HG02642 (cell line): ENCODE results near the gene KRTAP1-3.
"Not testable (repeated sequence)": the region's sequence is repeated elsewhere in the genome, so short reads cannot be mapped to it uniquely, and the experiment has no call there.

Experiments
- ATAC-seq: cut with Tn5 transposase; IDR thresholded peaks from one replicate; pipeline ENCODE4 v1.9.1; 2021; ENCODE audit warnings: mild to moderate bottlenecking; ENCODE audit not compliant: unreplicated experiment, poor library complexity

KRTAP1-3 gene

DNA sequence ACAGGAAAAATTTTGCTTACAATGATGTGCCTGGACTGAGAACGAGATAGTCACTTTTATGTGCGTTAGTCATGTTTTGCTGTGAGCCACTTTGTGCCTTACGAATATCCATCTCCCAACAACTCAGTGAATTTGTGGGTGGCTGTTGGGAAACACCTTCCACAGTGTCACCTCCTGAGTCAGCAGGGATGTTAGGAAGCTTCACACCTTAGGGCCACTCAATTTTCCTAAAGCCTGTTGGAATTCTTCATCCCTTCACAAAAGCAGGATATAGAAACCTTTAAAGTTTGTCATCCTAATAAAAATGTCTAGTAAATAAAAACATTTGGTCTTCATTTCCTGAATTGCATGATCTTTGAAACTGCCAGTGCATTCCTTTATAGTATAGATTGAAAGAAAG, 21.5 kb downstream of the KRTAP1-3 start:
- ATAC-seq, result no peak

DNA sequence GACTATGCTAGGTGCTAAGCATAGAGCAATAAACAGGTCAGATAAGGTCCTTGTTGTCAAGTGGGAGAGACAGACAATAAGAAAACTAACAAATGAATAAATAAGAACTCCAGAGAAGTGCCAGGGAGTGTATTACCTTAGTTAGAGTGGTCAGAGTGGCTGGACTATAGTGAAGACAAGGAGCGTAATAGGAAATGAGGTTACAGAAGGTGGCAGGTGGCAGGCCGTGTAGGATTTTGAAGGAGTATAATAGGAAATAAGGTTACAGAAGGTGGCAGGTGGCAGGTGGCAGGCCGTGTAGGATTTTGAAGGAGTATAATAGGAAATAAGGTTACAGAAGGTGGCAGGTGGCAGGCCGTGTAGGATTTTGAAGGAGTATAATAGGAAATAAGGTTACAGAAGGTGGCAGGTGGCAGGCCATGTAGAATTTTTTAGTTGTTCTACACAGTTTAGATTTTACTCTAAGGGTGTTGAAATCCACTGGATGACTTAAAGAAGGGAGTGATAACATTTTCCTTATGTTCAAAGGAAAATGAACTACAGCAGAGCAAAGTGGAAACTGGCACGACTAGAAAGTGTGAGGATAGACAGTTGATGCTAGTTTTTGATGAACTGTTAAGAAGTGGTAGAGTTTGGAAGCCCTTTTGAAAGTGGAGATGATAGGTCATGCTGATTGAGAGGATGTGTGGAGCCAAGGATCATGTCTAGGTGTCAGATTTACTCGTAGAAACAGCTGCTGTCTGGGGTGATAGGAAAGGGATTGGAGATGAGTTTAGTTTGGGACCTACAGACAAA, 22.2 kb downstream of the KRTAP1-3 start:
- ATAC-seq, result no peak

- no peak for ATAC-seq
Measured at GRCh38 chr17:41010441-41010840, 24.2 kb downstream of the KRTAP1-3 start.

- no peak for ATAC-seq
Measured at GRCh38 chr17:41009936-41010335, 24.7 kb downstream of the KRTAP1-3 start.

DNA sequence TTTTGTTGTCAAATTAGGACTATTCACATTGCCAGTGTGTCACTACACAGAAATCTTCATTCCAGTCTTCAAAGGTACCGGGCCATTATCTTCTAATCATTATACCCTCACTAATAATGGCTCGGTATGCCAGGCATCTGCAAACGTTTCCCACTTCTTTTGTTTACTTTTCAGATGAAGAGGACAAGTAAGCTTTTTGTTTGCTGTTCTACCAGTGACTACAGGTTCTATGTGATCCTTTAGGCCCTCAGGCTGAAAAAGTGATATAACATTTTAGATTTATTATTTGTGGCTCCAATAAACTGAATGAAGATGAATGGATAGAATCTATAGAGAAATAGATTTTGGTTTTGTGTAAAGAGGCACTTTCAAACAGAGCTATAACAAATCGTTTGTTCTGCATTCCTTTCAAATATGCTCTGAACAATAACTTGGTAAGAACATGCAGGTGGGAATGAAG, 25.3 kb downstream of the KRTAP1-3 start:
- ATAC-seq, result no peak

DNA sequence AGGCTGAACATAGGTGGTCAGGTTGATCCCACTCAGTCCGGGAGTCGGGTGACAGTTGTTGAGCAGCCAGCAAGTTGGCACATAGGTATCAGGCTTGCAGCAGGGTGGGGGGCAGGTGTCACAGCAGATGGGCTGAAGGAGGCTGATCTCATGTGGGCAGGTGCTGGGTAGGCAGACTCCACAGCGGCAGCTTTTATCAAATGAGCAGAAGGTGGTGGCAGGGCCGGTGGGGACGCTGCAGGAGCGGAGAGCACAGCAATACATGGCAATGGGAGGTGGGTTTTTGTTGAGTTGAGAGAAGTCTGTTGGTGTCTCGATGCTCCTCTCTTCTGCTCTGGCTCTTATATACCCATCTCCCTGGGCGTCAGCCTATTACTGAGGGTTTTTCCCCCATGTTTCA, 25.9 kb downstream of the KRTAP1-3 start, which contains the start of gene KRTAP3-1:
Gene KRTAP3-1 (minus strand): TSS at position 318 of the 400 bp plus-strand sequence. CDS start 54 bp downstream, at position 264.
- ATAC-seq, result no peak

DNA sequence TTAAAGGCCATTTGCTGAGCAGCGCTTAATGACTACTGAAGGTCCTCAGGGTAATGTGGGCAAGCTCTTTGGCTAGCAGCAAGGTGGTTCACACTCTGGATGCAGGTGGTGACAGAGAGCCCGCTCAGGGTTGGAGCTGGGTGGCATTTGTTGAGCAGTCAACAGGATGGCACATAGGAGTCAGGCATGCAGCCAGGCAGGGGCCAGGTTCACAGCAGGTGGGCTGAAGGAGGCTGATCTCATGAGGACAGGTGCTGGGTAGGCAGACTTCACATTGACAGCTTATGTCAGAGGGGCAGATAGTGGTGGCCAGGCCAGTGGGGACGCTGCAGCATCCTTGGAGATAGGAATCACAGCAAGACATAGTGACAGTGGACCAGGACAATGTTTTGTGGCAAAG, 30.3 kb downstream of the KRTAP1-3 start:
- no peak for ATAC-seq

DNA sequence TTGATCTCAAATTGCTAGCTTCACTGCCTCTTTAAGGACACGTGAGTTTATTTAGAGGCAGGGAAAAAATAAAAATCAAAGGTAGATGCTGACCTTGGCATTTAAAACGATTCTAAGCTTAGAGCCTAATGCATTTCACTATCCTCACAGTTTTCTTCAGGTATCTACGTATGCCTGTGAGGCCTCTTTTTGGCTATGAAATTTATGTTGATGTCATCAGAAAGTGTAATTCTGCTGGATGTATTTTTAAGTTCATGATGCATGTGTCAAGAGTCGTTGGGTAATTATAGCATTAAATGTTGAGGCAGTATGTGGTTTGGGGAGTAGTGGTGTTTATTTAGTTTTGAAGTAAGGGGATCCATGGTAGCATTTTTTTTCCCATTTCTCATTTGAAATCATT, 30.7 kb downstream of the KRTAP1-3 start:
- ATAC-seq, result no peak

DNA sequence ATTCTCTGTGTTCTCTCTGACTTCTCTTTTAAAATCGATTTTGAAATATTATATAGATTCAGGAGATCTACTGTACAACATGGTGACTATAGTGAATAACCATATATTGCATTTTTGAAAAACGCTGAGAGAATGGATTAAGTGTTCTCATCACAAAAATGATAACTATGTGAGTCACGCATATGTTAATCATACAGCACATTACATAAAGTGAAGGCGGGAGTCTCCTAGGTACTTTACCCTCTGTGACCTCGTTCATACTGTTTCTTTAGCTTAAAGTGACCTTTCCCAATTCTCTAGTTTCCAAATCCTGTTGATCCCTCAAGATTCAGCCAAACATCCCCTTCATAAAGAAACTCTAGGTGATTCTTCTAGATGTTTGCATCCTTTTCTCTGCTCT, 31.9 kb downstream of the KRTAP1-3 start:
- no peak for ATAC-seq

GRCh38 chr17:41001795-41002194, 32.9 kb downstream of the KRTAP1-3 start:
- no peak for ATAC-seq

GRCh38 chr17:40999563-40999962, 35.1 kb downstream of the KRTAP1-3 start, which contains the start of gene KRTAP3-2:
Gene KRTAP3-2 (minus strand): TSS chr17:40999906. CDS start chr17:40999853, 53 bp downstream.
- ATAC-seq, result not testable (repeated sequence)

DNA sequence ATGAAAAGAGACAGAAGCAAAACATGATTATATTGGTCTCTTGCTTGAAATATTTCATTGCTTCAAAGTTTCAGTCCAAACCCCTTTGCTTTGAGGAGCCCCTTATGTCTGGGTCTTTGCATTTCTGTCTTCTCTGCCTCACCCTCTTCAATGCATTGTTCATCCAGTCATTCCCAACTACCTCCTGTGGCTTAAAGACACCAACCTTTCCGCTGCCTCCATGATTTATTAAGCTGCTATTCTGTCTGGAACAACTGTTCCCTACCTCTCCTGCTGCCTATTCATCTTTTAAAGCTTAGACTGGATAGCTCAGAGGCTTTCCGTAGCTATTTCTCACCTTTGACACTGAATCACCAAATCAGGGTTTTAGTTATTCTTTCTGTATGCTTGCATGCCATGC, 37.3 kb downstream of the KRTAP1-3 start:
- ATAC-seq, result no peak

GRCh38 chr17:40996829-40997228, 37.8 kb downstream of the KRTAP1-3 start:
- ATAC-seq, result no peak

GRCh38 chr17:40995116-40995515, 39.6 kb downstream of the KRTAP1-3 start:
- no peak for ATAC-seq

DNA sequence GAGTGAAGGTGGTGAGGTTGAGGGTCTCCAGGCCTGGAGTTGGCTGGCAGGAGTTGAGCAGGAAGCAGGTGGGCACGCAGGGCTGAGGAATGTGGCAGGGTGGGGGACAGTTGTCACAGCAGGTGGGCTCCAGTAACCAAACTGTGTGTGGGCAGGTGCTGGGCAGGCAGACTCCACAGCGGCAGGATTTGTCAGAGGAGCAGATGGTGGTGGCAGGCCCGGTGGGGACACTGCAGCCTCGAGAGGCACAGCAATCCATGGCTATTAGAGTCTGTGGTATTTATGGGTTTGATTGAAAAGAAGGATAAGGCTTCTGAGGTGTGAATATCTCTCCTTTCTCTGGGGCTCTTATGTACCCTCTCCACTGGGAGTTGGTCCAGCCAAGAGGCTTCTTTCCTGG, 40.8 kb downstream of the KRTAP1-3 start, which contains the start of gene KRTAP3-3:
Gene KRTAP3-3 (minus strand): TSS at position 326 of the 400 bp plus-strand sequence. CDS start 67 bp downstream, at position 259.
- ATAC-seq, result no peak

GRCh38 chr17:40993084-40993483, 41.6 kb downstream of the KRTAP1-3 start:
- no peak for ATAC-seq

DNA sequence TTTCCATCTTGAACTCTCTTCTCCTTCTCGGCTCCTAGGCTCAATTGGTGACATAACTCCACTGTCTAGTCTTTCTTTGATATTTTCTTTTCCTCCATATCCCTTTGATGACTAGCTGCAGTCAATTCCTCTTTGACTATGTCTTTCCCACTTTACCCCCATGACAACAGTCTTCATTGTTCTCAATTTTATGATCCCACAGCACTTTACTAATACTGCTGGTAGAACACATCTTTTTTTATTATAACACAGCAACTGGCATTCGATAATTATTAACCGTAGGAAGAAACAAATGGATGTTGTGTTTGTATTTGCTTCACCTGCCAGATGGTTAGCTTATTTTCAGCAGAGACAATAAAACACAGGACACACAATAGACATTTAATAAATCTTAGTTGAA, 42.0 kb downstream of the KRTAP1-3 start:
- ATAC-seq, result no peak

GRCh38 chr17:40986920-40987319, 47.8 kb downstream of the KRTAP1-3 start:
- no peak for ATAC-seq

- ATAC-seq, result no peak
Measured at GRCh38 chr17:40984226-40984625, 50.4 kb downstream of the KRTAP1-3 start, which contains the start of gene KRT40. Gene KRT40 (minus strand): TSS chr17:40984326. CDS start chr17:40984273, 53 bp downstream.
